IMR-90 (cell line): ENCODE data around the gene SLC2A10. TPM values are rescaled to one million over a fixed set of nuclear protein-coding genes. Genes with fewer than 3 reads are reported as not detected.

Source experiments
- CHD1 ChIP-seq: IDR thresholded peaks from 2 replicates; pipeline ENCODE4 v1.6.1; 2012; ENCODE audit warnings: low read depth, low read length, improper control_type of control experiment
- CTCF ChIP-seq: conservative IDR thresholded peaks from 2 replicates; pipeline ENCODE4 v1.5.1; 2012; ENCODE audit warnings: mild to moderate bottlenecking, low read depth, low read length, improper control_type of control experiment
- MAFK ChIP-seq: IDR thresholded peaks from 2 replicates; pipeline ENCODE4 v1.6.1; 2012; ENCODE audit warnings: low read depth, low read length, improper control_type of control experiment
- MXI1 ChIP-seq: IDR thresholded peaks from 2 replicates; pipeline ENCODE4 v1.6.1; 2012; ENCODE audit warnings: low read depth, mild to moderate bottlenecking, low read length, moderate library complexity, borderline replicate concordance
- polyA plus RNA-seq, 3 experiments: library from polyadenylated mRNA; depleted of rRNA; stranded (reverse); fragments of >200 nt; gene quantifications; 2 replicates each; pipeline ENCODE4 v1.2.3, GENCODE V29; 2012; ENCODE audit warnings: low replicate concordance in 1 of 3
- total RNA-seq: library from RNA; depleted of rRNA; stranded (reverse); fragments of >200 nt; gene quantifications from 2 replicates; pipeline ENCODE4 v1.2.3, GENCODE V29; 2012

SLC2A10 gene
- total and polyA plus RNA-seq, 2 of the 4 experiments (the other 2 are of a cell fraction), result 15.2 to 22.0 TPM

GRCh38 chr20:46688151-46689081 lies 21.0 kb upstream of the SLC2A10 start (continued):
- no peak for TF ChIP-seq CHD1
- peak; percentile 61; the same call in 1 of the 2 replicates for TF ChIP-seq MXI1
- TF ChIP-seq MAFK, result no peak
- no peak for TF ChIP-seq CTCF
